Endodermal cell (in vitro differentiated cells): Measurements from ENCODE around the gene SRRM4. TPM values are rescaled to one million over a fixed set of nuclear protein-coding genes. Genes with fewer than 3 reads are reported as not detected.

Experiments
- DNase-seq: peaks from one replicate; pipeline ENCODE4 v3.0.0-alpha.2; 2017
- H3K27ac ChIP-seq: 2 replicates; pipeline ENCODE4 v1.5.1; 2013; ENCODE audit warnings: mild to moderate bottlenecking, low read depth, low read length, moderate library complexity
- H3K27me3 ChIP-seq: 2 replicates; pipeline ENCODE4 v1.6.1; 2013; ENCODE audit warnings: mild to moderate bottlenecking, low read length, moderate library complexity; ENCODE audit not compliant: insufficient read depth, control insufficient read depth, poor library complexity, severe bottlenecking
- H3K36me3 ChIP-seq: 2 replicates; pipeline ENCODE4 v1.7.0; 2013; ENCODE audit warnings: mild to moderate bottlenecking, low read length, moderate library complexity; ENCODE audit not compliant: control insufficient read depth, insufficient read depth
- H3K4me1 ChIP-seq: one replicate; pipeline ENCODE4 v1.7.0; 2013; ENCODE audit warnings: low read length; ENCODE audit not compliant: control insufficient read depth, insufficient read depth
- H3K4me3 ChIP-seq: 2 replicates; pipeline ENCODE4 v1.5.1; 2013; ENCODE audit warnings: mild to moderate bottlenecking, low read length, moderate library complexity
- H3K9ac ChIP-seq: 2 replicates; pipeline ENCODE4 v1.6.1; 2013; ENCODE audit warnings: mild to moderate bottlenecking, low read length, moderate library complexity; ENCODE audit not compliant: poor library complexity, severe bottlenecking; ENCODE audit errors: extremely low read depth
- H3K9me3 ChIP-seq: 2 replicates; pipeline ENCODE4 v1.6.1; 2013; ENCODE audit warnings: mild to moderate bottlenecking, low read length, moderate library complexity; ENCODE audit not compliant: control insufficient read depth
- H3K27ac Mint-ChIP-seq: 2 replicates; pipeline ENCODE4 v1.8.0; 2020; ENCODE audit warnings: mixed read lengths
- H3K27me3 Mint-ChIP-seq: 2 replicates; pipeline ENCODE4 v1.8.0; 2021; ENCODE audit warnings: mild to moderate bottlenecking, mixed read lengths; ENCODE audit not compliant: insufficient read depth
- H3K36me3 Mint-ChIP-seq: 2 replicates; pipeline ENCODE4 v1.8.0; 2020; ENCODE audit warnings: low read depth, mixed read lengths
- H3K4me1 Mint-ChIP-seq: 2 replicates; pipeline ENCODE4 v1.8.0; 2020; ENCODE audit warnings: mixed read lengths
- H3K4me3 Mint-ChIP-seq: 2 replicates; pipeline ENCODE4 v1.8.0; 2020; ENCODE audit warnings: mild to moderate bottlenecking, moderate library complexity, mixed read lengths
- H3K9me3 Mint-ChIP-seq: 2 replicates; pipeline ENCODE4 v1.8.0; 2020; ENCODE audit warnings: mild to moderate bottlenecking, mixed read lengths
- WGBS, 2 experiments: methylation state at CpG; one replicate each; pipeline versions ENCODE4 v1.1.5 to v1.1.7; 2013; ENCODE audit warnings: missing lambda C conversion rate in 2 of 2, mixed read lengths in 1 of 2; ENCODE audit not compliant: insufficient coverage in 1 of 2, insufficient read length in 1 of 2; 5-methylcytosine and 5-hydroxymethylcytosine counted together
- total RNA-seq, 2 donors: library from RNA; stranded (reverse); fragmentation: NEBNext Ultra II Directional in 1 of 2; extraction: Animal tissue kit (Norgen Biotek cat#: 25700) in 1 of 2; gene quantifications; 2 replicates in 1 of 2; 3 replicates in 1 of 2; pipeline ENCODE4 v1.2.1, GENCODE V29; 2021
- TF ChIP-seq, protein P1 (sequence below): fragments of 200-600 bp; sonication (generic); conservative IDR thresholded peaks from 2 replicates; pipeline ENCODE4 v1.5.0; 2021; ENCODE audit warnings: antibody characterized with exemption, mild to moderate bottlenecking

The SRRM4 gene
- total RNA-seq, 2 donors from 2014 or later = 0.44 to 0.71 TPM

DNA sequence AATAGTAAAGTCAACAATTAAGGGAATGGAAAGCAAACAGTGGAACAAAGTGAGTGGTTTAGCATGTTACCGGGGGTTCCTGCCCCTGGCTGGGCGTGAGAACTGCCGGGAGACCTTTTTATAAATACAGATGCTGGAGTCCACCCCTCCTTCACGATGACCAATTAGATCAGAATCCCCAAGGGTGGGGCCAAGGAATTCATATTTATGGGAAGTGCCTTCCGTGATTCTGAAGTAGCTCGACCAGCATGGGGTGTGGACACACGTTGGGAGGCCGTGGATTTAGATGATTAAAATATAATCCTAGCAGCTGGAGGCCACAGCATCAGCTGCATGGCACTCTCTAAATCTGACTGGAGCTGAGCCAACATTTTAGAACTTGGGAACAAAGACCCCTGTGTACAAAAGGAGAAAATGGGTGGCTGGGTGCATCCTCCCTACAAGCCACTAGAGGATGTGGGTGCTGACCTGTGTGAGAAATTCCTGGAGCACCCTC is 87.9 kb downstream of the SRRM4 start:
- H3K36me3 ChIP-seq = no peaks in the 10 kb centered on the region
- peaks cover 42% of the 10 kb centered on the region for H3K27me3 Mint-ChIP-seq
- no peak overlapping the region for H3K27ac ChIP-seq
- H3K9me3 ChIP-seq = no peaks in the 10 kb centered on the region
- peak overlapping the region; percentile 24 for H3K4me3 ChIP-seq
- H3K4me1 Mint-ChIP-seq = peaks cover 44% of the 10 kb centered on the region
- 40 to 53% methylated on average over 5 to 8 of the region's 8 CpGs for WGBS, 2 experiments
- peaks cover 6% of the 10 kb centered on the region for H3K27me3 ChIP-seq
- TF ChIP-seq, protein P1, sequence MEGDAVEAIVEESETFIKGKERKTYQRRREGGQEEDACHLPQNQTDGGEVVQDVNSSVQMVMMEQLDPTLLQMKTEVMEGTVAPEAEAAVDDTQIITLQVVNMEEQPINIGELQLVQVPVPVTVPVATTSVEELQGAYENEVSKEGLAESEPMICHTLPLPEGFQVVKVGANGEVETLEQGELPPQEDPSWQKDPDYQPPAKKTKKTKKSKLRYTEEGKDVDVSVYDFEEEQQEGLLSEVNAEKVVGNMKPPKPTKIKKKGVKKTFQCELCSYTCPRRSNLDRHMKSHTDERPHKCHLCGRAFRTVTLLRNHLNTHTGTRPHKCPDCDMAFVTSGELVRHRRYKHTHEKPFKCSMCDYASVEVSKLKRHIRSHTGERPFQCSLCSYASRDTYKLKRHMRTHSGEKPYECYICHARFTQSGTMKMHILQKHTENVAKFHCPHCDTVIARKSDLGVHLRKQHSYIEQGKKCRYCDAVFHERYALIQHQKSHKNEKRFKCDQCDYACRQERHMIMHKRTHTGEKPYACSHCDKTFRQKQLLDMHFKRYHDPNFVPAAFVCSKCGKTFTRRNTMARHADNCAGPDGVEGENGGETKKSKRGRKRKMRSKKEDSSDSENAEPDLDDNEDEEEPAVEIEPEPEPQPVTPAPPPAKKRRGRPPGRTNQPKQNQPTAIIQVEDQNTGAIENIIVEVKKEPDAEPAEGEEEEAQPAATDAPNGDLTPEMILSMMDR = peak; percentile 47
- H3K4me1 ChIP-seq = peaks cover 40% of the 10 kb centered on the region
- no peaks in the 10 kb centered on the region for H3K9me3 Mint-ChIP-seq
- peak; percentile 84 for DNase-seq
- peak overlapping the region; percentile 48 for H3K27ac Mint-ChIP-seq
- no peak overlapping the region for H3K4me3 Mint-ChIP-seq
- no peak overlapping the region for H3K9ac ChIP-seq
- H3K36me3 Mint-ChIP-seq = no peaks in the 10 kb centered on the region

DNA sequence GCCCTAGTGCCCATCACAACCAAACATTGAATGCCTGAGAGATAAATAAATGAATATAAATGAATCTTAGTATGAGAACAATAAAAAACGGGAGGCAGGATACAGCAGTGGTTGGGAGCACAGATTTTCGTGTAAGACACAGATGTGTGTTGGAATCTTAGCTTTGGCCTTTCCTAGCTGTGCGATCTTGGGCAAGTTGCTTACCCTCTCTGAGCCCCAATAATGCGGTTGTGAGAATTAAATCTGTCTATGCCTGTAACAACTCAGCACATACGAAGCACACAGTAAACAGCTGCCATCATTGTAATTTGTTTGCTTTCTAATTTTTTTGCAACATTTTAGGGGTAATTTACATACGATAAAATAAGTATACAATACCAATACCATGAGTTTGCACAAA is 89.8 kb downstream of the SRRM4 start:
- Histone ChIP-seq H3K9ac (no peak overlapping the region), H3K4me3 (no peak overlapping the region), H3K36me3 (no peaks in the 10 kb centered on the region), H3K27ac (no peak overlapping the region), H3K9me3 (no peaks in the 10 kb centered on the region), H3K27me3 (no peaks in the 10 kb centered on the region), H3K4me1 (peaks cover 40% of the 10 kb centered on the region)
- Mint-ChIP-seq H3K9me3 (no peaks in the 10 kb centered on the region), H3K4me3 (no peak overlapping the region), H3K36me3 (no peaks in the 10 kb centered on the region), H3K27me3 (peaks cover 31% of the 10 kb centered on the region), H3K27ac (no peak overlapping the region), H3K4me1 (peaks cover 44% of the 10 kb centered on the region)
- DNase-seq = no peak
- TF ChIP-seq, protein P1 = no peak
- 84 to 94% methylated on average over 4 to 6 of the region's 6 CpGs for WGBS, 2 experiments

DNA sequence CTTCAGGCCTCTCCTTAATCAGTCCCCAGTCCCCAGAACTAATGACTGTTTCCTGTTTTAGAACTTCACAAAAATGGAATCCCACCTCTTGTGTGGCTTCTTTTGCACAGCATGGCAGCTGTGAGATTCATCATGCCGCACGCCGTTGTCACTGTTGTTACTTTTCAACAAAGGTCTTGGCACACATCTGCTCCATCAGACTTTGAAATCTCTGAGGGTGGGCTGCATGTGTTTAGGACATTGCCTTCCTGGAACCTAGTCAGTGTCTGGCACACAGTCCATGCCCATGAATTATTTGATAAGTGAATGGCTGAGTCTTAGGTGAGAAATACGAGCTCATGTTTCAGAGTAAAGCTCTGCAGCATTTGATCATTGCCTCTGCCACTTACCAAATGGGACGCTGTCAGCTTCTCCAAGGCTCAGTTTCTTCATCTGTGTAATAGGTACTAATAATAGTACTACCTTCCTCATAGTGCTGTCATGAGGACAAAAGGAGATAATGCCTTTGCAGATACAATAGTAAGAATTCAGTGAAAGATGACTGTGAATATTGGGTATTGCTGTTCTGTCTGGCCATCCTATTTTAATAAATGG is 90.4 kb downstream of the SRRM4 start:
- TF ChIP-seq, protein P1 = no peak
- DNase-seq = no peak
- H3K27me3 Mint-ChIP-seq = peaks cover 26% of the 10 kb centered on the region
- no peaks in the 10 kb centered on the region for H3K36me3 Mint-ChIP-seq
- H3K4me1 ChIP-seq = peaks cover 39% of the 10 kb centered on the region
- no peak overlapping the region for H3K4me3 ChIP-seq
- no peak overlapping the region for H3K4me3 Mint-ChIP-seq
- no peaks in the 10 kb centered on the region for H3K27me3 ChIP-seq
- no peak overlapping the region for H3K27ac ChIP-seq
- no peaks in the 10 kb centered on the region for H3K9me3 ChIP-seq
- H3K27ac Mint-ChIP-seq = no peak overlapping the region
- peaks cover 41% of the 10 kb centered on the region for H3K4me1 Mint-ChIP-seq
- H3K36me3 ChIP-seq = no peaks in the 10 kb centered on the region
- H3K9me3 Mint-ChIP-seq = no peaks in the 10 kb centered on the region
- 60 to 90% methylated on average over 1 to 5 of the region's 5 CpGs for WGBS, 2 experiments
- H3K9ac ChIP-seq = no peak overlapping the region
